Measurements from ENCODE around the gene PIGT. TPM values are rescaled to one million over a fixed set of nuclear protein-coding genes. Genes with fewer than 3 reads are reported as not detected.

PIGT gene
- total RNA-seq, 1 experiment from 2014 or later = 259 TPM

- Mint-ChIP-seq H3K27me3 (ENCODE audit: insufficient read depth, unreplicated experiment) (no peaks in the 10 kb centered on the region), H3K9me3 (ENCODE audit: unreplicated experiment) (no peaks in the 10 kb centered on the region)
- CTCF ChIA-PET = interaction anchor here (0.5 to 4.6 kb wide), 31 partner anchors 8 to 398 kb away, joined by 3 to 95 read pairs (median 4); partner anchors contain the start of genes PIGT, SDC4, SYS1 and WFDC10A
Measured at GRCh38 chr20:45373353-45374100, 42.4 kb upstream of the PIGT start.

DNA sequence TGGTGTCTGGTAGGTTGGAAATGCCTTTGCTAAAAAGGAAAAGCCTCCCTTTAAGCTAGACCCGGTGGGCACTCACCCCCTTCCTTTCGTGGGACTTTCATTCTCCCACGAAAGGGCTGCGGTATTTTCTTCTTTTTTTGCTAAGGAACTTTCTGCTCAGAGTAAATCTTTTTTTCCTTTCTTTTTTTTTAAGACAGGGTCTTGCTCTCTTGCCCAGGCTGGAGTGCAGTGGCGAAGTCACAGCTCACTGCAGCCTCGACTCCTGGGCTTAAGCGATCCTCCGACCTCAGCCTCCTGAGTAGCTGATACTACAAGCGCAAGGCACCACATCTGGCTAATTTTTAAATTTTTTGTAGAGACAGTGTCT, 41.9 kb upstream of the PIGT start:
- TF ChIP-seq, protein P1, sequence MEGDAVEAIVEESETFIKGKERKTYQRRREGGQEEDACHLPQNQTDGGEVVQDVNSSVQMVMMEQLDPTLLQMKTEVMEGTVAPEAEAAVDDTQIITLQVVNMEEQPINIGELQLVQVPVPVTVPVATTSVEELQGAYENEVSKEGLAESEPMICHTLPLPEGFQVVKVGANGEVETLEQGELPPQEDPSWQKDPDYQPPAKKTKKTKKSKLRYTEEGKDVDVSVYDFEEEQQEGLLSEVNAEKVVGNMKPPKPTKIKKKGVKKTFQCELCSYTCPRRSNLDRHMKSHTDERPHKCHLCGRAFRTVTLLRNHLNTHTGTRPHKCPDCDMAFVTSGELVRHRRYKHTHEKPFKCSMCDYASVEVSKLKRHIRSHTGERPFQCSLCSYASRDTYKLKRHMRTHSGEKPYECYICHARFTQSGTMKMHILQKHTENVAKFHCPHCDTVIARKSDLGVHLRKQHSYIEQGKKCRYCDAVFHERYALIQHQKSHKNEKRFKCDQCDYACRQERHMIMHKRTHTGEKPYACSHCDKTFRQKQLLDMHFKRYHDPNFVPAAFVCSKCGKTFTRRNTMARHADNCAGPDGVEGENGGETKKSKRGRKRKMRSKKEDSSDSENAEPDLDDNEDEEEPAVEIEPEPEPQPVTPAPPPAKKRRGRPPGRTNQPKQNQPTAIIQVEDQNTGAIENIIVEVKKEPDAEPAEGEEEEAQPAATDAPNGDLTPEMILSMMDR (IDR thresholded peaks at IDR 0.05; ENCODE audit: insufficient read depth in 1 of 2, low read depth in 1 of 2, low read length in 1 of 2, severe bottlenecking in 1 of 2, unreplicated experiment in 1 of 2) = no peak

More at GRCh38 chr20:45373353-45374100, 42.4 kb upstream of the PIGT start:
- H3K4me1 ChIP-seq = no peaks in the 10 kb centered on the region
- Mint-ChIP-seq H3K4me1 (ENCODE audit: low read depth, unreplicated experiment) (no peaks in the 10 kb centered on the region), H3K36me3 (ENCODE audit: insufficient read depth, unreplicated experiment) (peaks cover 7% of the 10 kb centered on the region), H3K27ac (ENCODE audit: unreplicated experiment) (no peak overlapping the region), H3K4me3 (ENCODE audit: unreplicated experiment) (peak overlapping the region; percentile 64)
- no peak overlapping the region for H3K4me3 ChIP-seq (ENCODE audit: low read depth, low read length)
- no TSS peak for BruUV-seq (replicated peaks)
- no peaks in the 10 kb centered on the region for H3K27me3 ChIP-seq (replicated peaks; ENCODE audit: control insufficient read depth, insufficient read depth, low read length)
- H3K36me3 ChIP-seq (ENCODE audit: control insufficient read depth, insufficient read depth, low read length) = no peaks in the 10 kb centered on the region
- peak; percentile 85 to 90 for DNase-seq
- intact Hi-C loops (cut with micrococcal nuclease; ENCODE audit: unreplicated experiment) = loop anchor here (1.0 kb wide), 1 partner anchor 64 kb away; no protein-coding TSS in a partner anchor
- POLR2A ChIA-PET = interaction anchor here (0.6 to 1.0 kb wide), 4 partner anchors 11 to 569 kb away, joined by 3 to 4 read pairs (median 3); partner anchors contain the start of genes PIGT and SYS1
- no peaks in the 10 kb centered on the region for H3K9me3 ChIP-seq
- TF ChIP-seq, protein P1 (IDR thresholded peaks at IDR 0.05; ENCODE audit: insufficient read depth in 1 of 2, low read depth in 1 of 2, low read length in 1 of 2, severe bottlenecking in 1 of 2, unreplicated experiment in 1 of 2) = peak; percentile 90 to 93

DNA sequence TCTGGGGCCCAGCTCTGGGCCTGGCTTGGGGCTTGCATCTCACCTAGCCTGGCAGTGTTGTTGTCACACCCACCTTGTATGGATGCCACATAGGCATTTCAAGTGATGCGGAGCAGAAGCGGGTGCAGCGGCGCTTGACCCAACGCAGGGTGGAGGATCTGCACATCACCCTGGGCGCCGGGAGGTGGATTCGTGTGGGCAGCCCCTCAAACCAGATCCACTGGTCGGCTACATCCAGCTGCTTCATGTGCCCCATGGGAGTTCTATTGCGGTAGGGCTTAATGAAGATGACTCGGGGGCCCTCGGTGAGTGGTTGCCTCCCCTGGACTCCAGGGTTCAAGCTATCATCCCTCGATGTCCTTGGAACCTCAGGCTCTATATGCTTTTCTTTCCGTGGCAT, 41.0 kb upstream of the PIGT start:
- no peaks in the 10 kb centered on the region for H3K36me3 ChIP-seq (ENCODE audit: control insufficient read depth, insufficient read depth, low read length)
- H3K27ac Mint-ChIP-seq (ENCODE audit: unreplicated experiment) = no peak overlapping the region
- intact Hi-C loops (cut with micrococcal nuclease; ENCODE audit: unreplicated experiment) = loop anchor here (1.0 kb wide), 1 partner anchor 62 kb away; no protein-coding TSS in a partner anchor

More for the DNA sequence above, 41.9 kb upstream of the PIGT start:
- intact Hi-C loops (cut with micrococcal nuclease; ENCODE audit: unreplicated experiment) = loop anchor here (1.0 kb wide), 1 partner anchor 63 kb away; no protein-coding TSS in a partner anchor
- Histone ChIP-seq H3K9me3 (no peaks in the 10 kb centered on the region), H3K4me3 (ENCODE audit: low read depth, low read length) (no peak overlapping the region), H3K4me1 (no peaks in the 10 kb centered on the region), H3K36me3 (ENCODE audit: control insufficient read depth, insufficient read depth, low read length) (no peaks in the 10 kb centered on the region), H3K27me3 (replicated peaks; ENCODE audit: control insufficient read depth, insufficient read depth, low read length) (no peaks in the 10 kb centered on the region)
- ChIA-PET CTCF (interaction anchor here (0.7 to 4.6 kb wide), 29 partner anchors 9 to 397 kb away, joined by 3 to 95 read pairs (median 5); partner anchors contain the start of genes PIGT, SDC4, SYS1 and WFDC10A), POLR2A (interaction anchor here (0.6 to 1.0 kb wide), 3 partner anchors 11 to 63 kb away, joined by 3 to 4 read pairs (median 3); partner anchors contain the start of genes PIGT and SYS1)
- H3K27ac Mint-ChIP-seq (ENCODE audit: unreplicated experiment) = no peak overlapping the region
- H3K4me1 Mint-ChIP-seq (ENCODE audit: low read depth, unreplicated experiment) = no peaks in the 10 kb centered on the region
- peaks cover 6% of the 10 kb centered on the region for H3K36me3 Mint-ChIP-seq (ENCODE audit: insufficient read depth, unreplicated experiment)
- no TSS peak for BruUV-seq (replicated peaks)
- H3K4me3 Mint-ChIP-seq (ENCODE audit: unreplicated experiment) = peak overlapping the region; percentile 64
- no peaks in the 10 kb centered on the region for H3K9me3 Mint-ChIP-seq (ENCODE audit: unreplicated experiment)
- DNase-seq = no peak
- no peaks in the 10 kb centered on the region for H3K27me3 Mint-ChIP-seq (ENCODE audit: insufficient read depth, unreplicated experiment)

More for the DNA sequence above, 41.0 kb upstream of the PIGT start:
- CTCF ChIA-PET = interaction anchor here (0.6 to 3.6 kb wide), 4 partner anchors 15 to 61 kb away, joined by 3 to 27 read pairs (median 12); no protein-coding TSS in a partner anchor
- POLR2A ChIA-PET = no interaction called here
- H3K27me3 Mint-ChIP-seq (ENCODE audit: insufficient read depth, unreplicated experiment) = no peaks in the 10 kb centered on the region
- TF ChIP-seq, protein P1 (IDR thresholded peaks at IDR 0.05; ENCODE audit: insufficient read depth in 1 of 2, low read depth in 1 of 2, low read length in 1 of 2, severe bottlenecking in 1 of 2, unreplicated experiment in 1 of 2) = no peak
- H3K9me3 Mint-ChIP-seq (ENCODE audit: unreplicated experiment) = no peaks in the 10 kb centered on the region
- H3K4me1 ChIP-seq = no peaks in the 10 kb centered on the region
- no peaks in the 10 kb centered on the region for H3K9me3 ChIP-seq
- no peak overlapping the region for H3K4me3 ChIP-seq (ENCODE audit: low read depth, low read length)
- H3K4me1 Mint-ChIP-seq (ENCODE audit: low read depth, unreplicated experiment) = no peaks in the 10 kb centered on the region
- peaks cover 6% of the 10 kb centered on the region for H3K36me3 Mint-ChIP-seq (ENCODE audit: insufficient read depth, unreplicated experiment)
- H3K4me3 Mint-ChIP-seq (ENCODE audit: unreplicated experiment) = no peak overlapping the region
- DNase-seq = no peak
- no peaks in the 10 kb centered on the region for H3K27me3 ChIP-seq (replicated peaks; ENCODE audit: control insufficient read depth, insufficient read depth, low read length)
- no TSS peak for BruUV-seq (replicated peaks)

All from Caco-2 (cell line).